Sigmoid colon (tissue), 7 donors: ENCODE results near the gene SPINK9. TPM values are rescaled to one million over a fixed set of nuclear protein-coding genes. Genes with fewer than 3 reads are reported as not detected.
A peak's percentile ranks its signal among the peaks of the same experiment; 100 is the strongest.

Experiments
- DNase-seq: peaks from one replicate; pipeline ENCODE4 v3.0.0-alpha.2; 2019
- H3K27ac ChIP-seq, 4 donors: fragments of 200-600 bp; sonication (generic); one replicate each; pipeline ENCODE4 v1.5.1; 2016 to 2019; ENCODE audit warnings: mild to moderate bottlenecking in 1 of 4
- H3K27me3 ChIP-seq, 3 donors: fragments of 200-600 bp; sonication (generic); one replicate each; pipeline ENCODE4 v1.5.1; 2019; ENCODE audit warnings: mild to moderate bottlenecking in 1 of 3
- H3K36me3 ChIP-seq, 4 donors: fragments of 200-600 bp; sonication (generic); one replicate each; pipeline ENCODE4 v1.5.1; 2016 to 2019
- H3K4me1 ChIP-seq, 4 donors: fragments of 200-600 bp; sonication (generic); one replicate each; pipeline ENCODE4 v1.5.1; 2017 to 2019
- H3K4me3 ChIP-seq, 4 donors: fragments of 200-600 bp; sonication (generic); one replicate each; pipeline ENCODE4 v1.5.1; 2017 to 2019; ENCODE audit warnings: mild to moderate bottlenecking in 2 of 4, moderate library complexity in 1 of 4
- H3K9me3 ChIP-seq, 4 donors: fragments of 200-600 bp in 3 of 4; sonication (generic) in 3 of 4; one replicate each; pipeline versions ENCODE4 v1.5.1 to v1.6.1; 2013 to 2019
- CTCF ChIP-seq, 4 experiments: fragments of 450-650 bp in 3 of 4; fragments of 200-600 bp in 1 of 4; IDR thresholded peaks; one replicate each; pipeline ENCODE4 v1.5.1; 2016 to 2019; ENCODE audit warnings: antibody characterized with exemption in 4 of 4, mild to moderate bottlenecking in 3 of 4, moderate library complexity in 2 of 4
- EP300 ChIP-seq, 4 donors: sonication (generic); formaldehyde crosslinking; IDR thresholded peaks; one replicate each; pipeline ENCODE4 v1.6.1; 2017; ENCODE audit warnings: antibody characterized with exemption in 4 of 4
- POLR2A ChIP-seq, 2 donors: fragments of 450-650 bp; IDR thresholded peaks; one replicate each; pipeline ENCODE4 v1.6.1; 2016; ENCODE audit warnings: antibody characterized with exemption in 2 of 2, mild to moderate bottlenecking in 2 of 2, moderate library complexity in 2 of 2
- POLR2AphosphoS5 ChIP-seq, 4 donors: sonication (generic); formaldehyde crosslinking; IDR thresholded peaks; one replicate each; pipeline ENCODE4 v1.6.1; 2017; ENCODE audit warnings: antibody characterized with exemption in 4 of 4
- WGBS, 2 donors: extraction: QIAGEN DNeasy Blood & Tissue Kit; methylation state at CpG; one replicate each; pipeline ENCODE4 v1.1.7; 2013; 5-methylcytosine and 5-hydroxymethylcytosine counted together
- intact Hi-C: fragments of 100-400 bp; cut with DNase I; formaldehyde crosslinking; loops from one replicate; pipeline ENCODE4 v1.15.1; 2023
- polyA plus RNA-seq, 3 donors: library from polyadenylated mRNA; stranded (reverse); fragments of 200-250 nt; gene quantifications; one replicate each; pipeline ENCODE4 v1.2.3, GENCODE V29; 2013
- total RNA-seq, 4 donors: library from RNA; depleted of rRNA; stranded (reverse); fragments of >200 nt; gene quantifications; one replicate each; pipeline ENCODE4 v1.1.0, GENCODE V29; 2016
- donor health status: healthy with polysubstance abuse.
- donor health status: Bipolar disorder and iron deficiency.
- donor health status: healthy.

SPINK9 gene
- not detected for total RNA-seq
- not detected for polyA plus RNA-seq

DNA sequence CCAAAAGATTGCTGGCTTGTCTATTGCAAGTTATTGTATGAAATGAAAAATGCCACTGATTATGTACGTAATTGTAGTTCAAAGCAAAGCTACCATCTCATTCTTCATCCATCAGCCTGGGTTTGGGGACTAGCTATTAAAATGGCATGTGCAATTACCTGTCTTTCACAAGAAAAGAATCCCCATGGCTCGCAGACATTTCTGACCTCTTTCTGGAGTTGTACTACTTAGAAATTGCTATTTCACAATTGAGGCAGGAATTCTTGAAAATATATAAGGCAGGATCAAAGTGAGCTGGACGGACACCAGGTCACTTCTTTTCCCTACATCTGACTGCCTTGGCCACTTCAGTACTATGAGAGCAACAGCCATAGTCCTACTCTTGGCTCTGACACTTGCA is at the start of gene SPINK9:
SPINK9 (plus strand) TSS at position 301 of the 400 bp plus-strand sequence; CDS start at position 356, 55 bp downstream.
- Histone ChIP-seq H3K27ac (no peak within 1 kb of the TSS), H3K36me3 (no peaks in the 10 kb centered on the region), H3K9me3 (no peaks in the 10 kb centered on the region), H3K27me3 (no peaks in the 10 kb centered on the region), H3K4me3 (no peak within 1 kb of the TSS), H3K4me1 (no peaks in the 10 kb centered on the region)
- 92% methylated on average over 3 of the region's 3 CpGs for WGBS, 2 donors
- DNase-seq = no peak
- no peak for TF ChIP-seq POLR2A (IDR thresholded peaks at IDR 0.05)
- TF ChIP-seq EP300 (IDR thresholded peaks at IDR 0.05) = no peak
- no peak for TF ChIP-seq POLR2AphosphoS5 (IDR thresholded peaks at IDR 0.05)
- TF ChIP-seq CTCF (IDR thresholded peaks at IDR 0.05) = no peak
- intact Hi-C loops = no loop called here

GRCh38 chr5:148290271-148291195 is 44.8 kb upstream of the SPINK9 start:
- intact Hi-C loops = loop anchor here (5.0 kb wide), 1 partner anchor 442 kb away; no protein-coding TSS in a partner anchor
- Histone ChIP-seq H3K9me3 (no peaks in the 10 kb centered on the region), H3K4me1 (no peaks in the 10 kb centered on the region), H3K36me3 (no peaks in the 10 kb centered on the region), H3K4me3 (no peak overlapping the region), H3K27ac (no peak overlapping the region), H3K27me3 (no peaks in the 10 kb centered on the region)
- no peak for DNase-seq
- TF ChIP-seq POLR2AphosphoS5 (IDR thresholded peaks at IDR 0.05) (no peak), CTCF (IDR thresholded peaks at IDR 0.05) (peak in 3 of 4 experiments; percentile 10 to 37 (median 27))
- 65 to 74% methylated on average over 6 of the region's 6 CpGs for WGBS, 2 donors

DNA sequence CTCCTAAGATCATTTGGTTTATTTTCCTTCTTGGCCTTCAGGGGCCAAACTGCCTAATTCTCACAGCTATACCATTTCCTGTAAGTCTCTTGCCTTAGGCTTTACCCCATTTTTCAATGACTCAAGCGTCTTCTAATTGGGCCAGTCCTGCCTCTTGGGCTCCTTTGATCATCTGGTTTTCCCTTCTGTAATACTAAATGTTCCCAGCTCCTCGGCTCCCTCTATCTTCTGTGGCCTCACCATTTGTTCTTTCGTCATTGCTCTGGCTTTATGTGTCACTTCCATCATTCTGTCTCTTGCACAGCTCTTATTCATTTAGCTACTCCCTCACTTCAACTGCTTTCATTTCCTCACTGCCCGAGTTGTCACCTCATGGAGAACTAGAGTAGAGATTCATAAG is 37.6 kb upstream of the SPINK9 start:
- Histone ChIP-seq H3K4me1 (no peaks in the 10 kb centered on the region), H3K27me3 (no peaks in the 10 kb centered on the region), H3K9me3 (no peaks in the 10 kb centered on the region), H3K27ac (no peak overlapping the region), H3K4me3 (no peak overlapping the region), H3K36me3 (no peaks in the 10 kb centered on the region)
- no peak for DNase-seq
- no peak for TF ChIP-seq POLR2AphosphoS5 (IDR thresholded peaks at IDR 0.05)
- no peak for TF ChIP-seq EP300 (IDR thresholded peaks at IDR 0.05)
- intact Hi-C loops = no loop called here
- WGBS, 2 donors = 81 to 87% methylated on average over 4 of the region's 4 CpGs

GRCh38 chr5:148306446-148306845 is 28.9 kb upstream of the SPINK9 start:
- intact Hi-C loops = no loop called here
- Histone ChIP-seq H3K9me3 (no peaks in the 10 kb centered on the region), H3K4me1 (no peaks in the 10 kb centered on the region), H3K36me3 (no peaks in the 10 kb centered on the region), H3K27me3 (no peaks in the 10 kb centered on the region), H3K27ac (no peak overlapping the region), H3K4me3 (no peak overlapping the region)
- 85 to 89% methylated on average over 1 of the region's 1 CpG for WGBS, 2 donors
- TF ChIP-seq EP300 (IDR thresholded peaks at IDR 0.05) = no peak
- TF ChIP-seq POLR2AphosphoS5 (IDR thresholded peaks at IDR 0.05) = no peak
- no peak for TF ChIP-seq POLR2A (IDR thresholded peaks at IDR 0.05)
- TF ChIP-seq CTCF (IDR thresholded peaks at IDR 0.05) = no peak
- no peak for DNase-seq

- no peak for DNase-seq
- intact Hi-C loops = no loop called here
- Histone ChIP-seq H3K36me3 (no peaks in the 10 kb centered on the region), H3K4me3 (no peak overlapping the region), H3K4me1 (no peaks in the 10 kb centered on the region), H3K27ac (no peak overlapping the region), H3K9me3 (no peaks in the 10 kb centered on the region), H3K27me3 (no peaks in the 10 kb centered on the region)
- TF ChIP-seq POLR2A (IDR thresholded peaks at IDR 0.05) = no peak
- no peak for TF ChIP-seq EP300 (IDR thresholded peaks at IDR 0.05)
- TF ChIP-seq CTCF (IDR thresholded peaks at IDR 0.05) = no peak
- no peak for TF ChIP-seq POLR2AphosphoS5 (IDR thresholded peaks at IDR 0.05)
- 71 to 77% methylated on average over 3 of the region's 3 CpGs for WGBS, 2 donors
These were observed 26.3 kb upstream of the SPINK9 start for GRCh38 chr5:148309019-148309418.
